D721Med (cell line): Measurements from ENCODE around the gene PDZD4.

Experiments
- DNase-seq: peaks from one replicate; pipeline ENCODE4 v3.0.0; 2011; ENCODE audit warnings: low spot score; ENCODE audit not compliant: insufficient read length
- FAIRE-seq: peaks from 2 replicates; lab custom pipeline; 2011; peaks lifted over from hg19 to GRCh38; lab: Jason Lieb, UNC
- TF ChIP-seq, protein P1 (sequence below): IDR thresholded peaks from 2 replicates; pipeline ENCODE4 v1.5.1; 2012; ENCODE audit warnings: mild to moderate bottlenecking, control low read depth; ENCODE audit not compliant: insufficient read depth; ENCODE audit errors: missing control alignments

Gene PDZD4, protein sequence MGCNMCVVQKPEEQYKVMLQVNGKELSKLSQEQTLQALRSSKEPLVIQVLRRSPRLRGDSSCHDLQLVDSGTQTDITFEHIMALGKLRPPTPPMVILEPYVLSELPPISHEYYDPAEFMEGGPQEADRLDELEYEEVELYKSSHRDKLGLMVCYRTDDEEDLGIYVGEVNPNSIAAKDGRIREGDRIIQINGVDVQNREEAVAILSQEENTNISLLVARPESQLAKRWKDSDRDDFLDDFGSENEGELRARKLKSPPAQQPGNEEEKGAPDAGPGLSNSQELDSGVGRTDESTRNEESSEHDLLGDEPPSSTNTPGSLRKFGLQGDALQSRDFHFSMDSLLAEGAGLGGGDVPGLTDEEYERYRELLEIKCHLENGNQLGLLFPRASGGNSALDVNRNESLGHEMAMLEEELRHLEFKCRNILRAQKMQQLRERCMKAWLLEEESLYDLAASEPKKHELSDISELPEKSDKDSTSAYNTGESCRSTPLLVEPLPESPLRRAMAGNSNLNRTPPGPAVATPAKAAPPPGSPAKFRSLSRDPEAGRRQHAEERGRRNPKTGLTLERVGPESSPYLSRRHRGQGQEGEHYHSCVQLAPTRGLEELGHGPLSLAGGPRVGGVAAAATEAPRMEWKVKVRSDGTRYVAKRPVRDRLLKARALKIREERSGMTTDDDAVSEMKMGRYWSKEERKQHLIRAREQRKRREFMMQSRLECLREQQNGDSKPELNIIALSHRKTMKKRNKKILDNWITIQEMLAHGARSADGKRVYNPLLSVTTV

DNA sequence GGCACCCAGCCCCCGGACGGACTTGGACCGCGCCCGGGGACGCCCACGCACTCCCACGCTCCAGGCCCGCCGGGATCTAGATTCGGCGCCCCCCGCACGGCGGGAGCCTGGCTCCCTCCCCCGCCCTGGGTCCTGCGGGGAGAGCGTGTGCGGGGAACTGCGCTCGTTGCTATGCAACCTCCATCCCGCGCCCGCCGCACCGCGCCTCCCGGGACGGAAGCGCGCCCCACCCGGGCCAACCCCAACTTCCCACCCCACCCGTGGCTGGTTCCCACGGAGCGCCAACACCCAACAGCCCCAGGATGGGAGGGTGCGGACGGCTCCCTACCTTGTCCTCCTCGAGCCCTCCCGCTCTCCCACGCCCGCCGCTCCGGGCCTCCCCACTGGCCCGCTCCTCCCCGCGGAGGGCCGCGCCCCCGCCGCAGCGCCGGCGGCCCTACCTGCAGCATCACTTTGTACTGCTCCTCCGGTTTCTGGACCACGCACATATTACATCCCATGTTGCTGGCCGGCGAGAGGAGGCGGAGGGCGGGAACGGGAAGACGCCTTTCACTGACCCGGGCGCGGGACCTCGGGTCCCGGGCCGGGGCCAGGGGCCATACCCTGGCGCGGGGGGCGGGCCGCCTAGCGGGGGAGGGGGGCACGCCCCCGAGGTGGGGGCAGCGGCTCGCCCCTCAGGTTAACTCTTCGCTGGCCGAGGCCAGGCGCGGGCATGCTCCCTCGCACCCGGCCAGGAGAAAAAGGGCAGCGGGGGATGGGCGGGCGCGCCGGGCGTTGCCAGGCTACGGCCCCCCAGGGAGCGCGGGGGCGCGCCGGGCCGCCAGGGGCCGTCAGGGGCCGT is at the start of gene PDZD4:
PDZD4 (minus strand) TSS at position 746 of the 841 bp plus-strand sequence; CDS start at position 500, 246 bp downstream.
- no peak for DNase-seq
- TF ChIP-seq, protein P1, sequence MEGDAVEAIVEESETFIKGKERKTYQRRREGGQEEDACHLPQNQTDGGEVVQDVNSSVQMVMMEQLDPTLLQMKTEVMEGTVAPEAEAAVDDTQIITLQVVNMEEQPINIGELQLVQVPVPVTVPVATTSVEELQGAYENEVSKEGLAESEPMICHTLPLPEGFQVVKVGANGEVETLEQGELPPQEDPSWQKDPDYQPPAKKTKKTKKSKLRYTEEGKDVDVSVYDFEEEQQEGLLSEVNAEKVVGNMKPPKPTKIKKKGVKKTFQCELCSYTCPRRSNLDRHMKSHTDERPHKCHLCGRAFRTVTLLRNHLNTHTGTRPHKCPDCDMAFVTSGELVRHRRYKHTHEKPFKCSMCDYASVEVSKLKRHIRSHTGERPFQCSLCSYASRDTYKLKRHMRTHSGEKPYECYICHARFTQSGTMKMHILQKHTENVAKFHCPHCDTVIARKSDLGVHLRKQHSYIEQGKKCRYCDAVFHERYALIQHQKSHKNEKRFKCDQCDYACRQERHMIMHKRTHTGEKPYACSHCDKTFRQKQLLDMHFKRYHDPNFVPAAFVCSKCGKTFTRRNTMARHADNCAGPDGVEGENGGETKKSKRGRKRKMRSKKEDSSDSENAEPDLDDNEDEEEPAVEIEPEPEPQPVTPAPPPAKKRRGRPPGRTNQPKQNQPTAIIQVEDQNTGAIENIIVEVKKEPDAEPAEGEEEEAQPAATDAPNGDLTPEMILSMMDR: no peak
- FAIRE-seq: no peak

DNA sequence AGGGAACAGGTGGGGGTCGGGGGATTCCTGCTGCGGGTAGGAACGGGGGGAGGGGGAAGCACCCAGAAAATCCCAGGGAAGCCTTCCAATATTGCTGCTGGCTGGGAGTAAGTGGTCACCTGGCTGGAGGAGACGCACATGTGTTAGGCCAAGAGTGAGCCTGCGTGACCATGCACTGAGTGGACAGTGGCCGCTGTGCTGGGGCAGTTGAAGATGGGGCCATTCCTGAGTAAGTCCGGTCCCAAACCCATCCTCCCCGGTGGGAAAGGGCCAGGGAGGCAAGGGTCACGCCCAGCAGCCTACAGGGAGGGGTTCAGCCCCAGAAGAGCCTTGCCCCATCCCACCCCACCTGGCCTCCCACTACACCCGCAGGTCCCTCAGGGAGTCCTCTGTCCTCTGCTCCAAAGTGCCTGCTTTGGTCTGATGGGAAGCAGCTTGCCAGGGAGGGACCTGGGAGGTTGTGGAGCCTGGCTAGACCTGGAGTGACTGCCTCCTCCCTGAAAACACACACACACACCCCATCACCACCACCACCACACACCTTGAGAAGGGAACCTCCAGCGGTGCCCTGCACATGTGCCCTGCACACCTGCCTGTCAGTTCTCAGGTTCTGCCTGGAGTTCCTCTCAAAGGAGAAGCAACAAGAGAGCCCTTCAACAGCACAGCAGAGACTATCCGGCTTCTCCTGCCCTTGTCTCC is 49.5 kb upstream of the PDZD4 start:
- TF ChIP-seq, protein P1: no peak
- FAIRE-seq (no peak), DNase-seq (no peak)

DNA sequence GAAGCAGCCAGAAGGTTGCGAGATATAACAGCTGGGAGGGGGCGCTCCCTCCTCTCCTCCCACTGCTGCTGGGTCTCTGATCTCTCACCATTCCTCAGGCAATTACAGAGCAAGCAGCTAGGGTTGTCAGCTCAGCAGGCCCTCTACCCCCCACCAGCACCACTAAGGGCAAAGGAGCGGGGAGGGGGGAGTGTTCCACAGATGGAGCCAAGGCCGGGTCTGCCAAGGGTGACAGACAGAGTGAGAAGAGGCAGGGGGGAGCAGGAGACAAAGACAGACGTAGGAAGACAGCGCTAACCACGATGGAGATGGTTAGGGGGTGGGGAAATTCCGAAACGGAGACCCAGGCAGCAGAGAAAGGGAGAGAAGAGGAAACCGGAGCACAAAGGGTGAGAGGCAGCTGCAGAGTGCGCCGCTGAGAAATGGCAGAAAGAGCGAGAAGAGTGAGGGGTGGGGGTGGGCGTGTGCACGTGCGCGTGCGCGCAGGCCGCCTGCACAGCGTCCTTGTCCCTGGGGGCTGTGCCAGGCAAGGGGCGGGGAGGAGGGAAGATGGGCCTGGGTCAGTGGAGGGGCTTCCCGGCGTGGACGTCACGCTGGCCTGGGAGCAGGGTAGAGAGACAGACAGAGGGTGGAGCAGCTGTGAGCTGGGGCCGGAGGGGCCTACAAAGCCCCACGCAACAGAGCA is 48.8 kb upstream of the PDZD4 start:
- DNase-seq: no peak
- TF ChIP-seq, protein P1: no peak
- no peak for FAIRE-seq

DNA sequence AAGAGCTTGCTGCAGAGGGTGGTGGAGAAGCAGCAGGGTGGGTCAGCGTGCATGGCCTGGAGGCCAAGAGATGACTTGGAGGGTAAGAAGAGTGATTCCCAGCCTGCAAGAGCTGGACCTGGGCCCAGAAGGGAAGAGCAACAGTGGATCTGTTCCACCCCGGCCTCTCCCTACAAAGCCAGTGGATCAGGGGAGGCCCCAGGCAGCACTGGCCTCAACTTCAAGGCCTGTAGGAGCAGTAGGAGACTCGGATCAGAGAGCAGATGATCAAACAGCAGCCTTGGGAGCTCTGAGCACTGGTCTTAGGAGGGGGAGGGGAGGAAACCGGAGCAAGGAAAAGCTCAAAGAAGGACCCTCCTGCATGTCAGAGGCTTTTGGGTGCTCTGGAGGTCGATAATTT is 48.0 kb upstream of the PDZD4 start:
- FAIRE-seq (no peak), DNase-seq (no peak)
- TF ChIP-seq, protein P1: no peak

DNA sequence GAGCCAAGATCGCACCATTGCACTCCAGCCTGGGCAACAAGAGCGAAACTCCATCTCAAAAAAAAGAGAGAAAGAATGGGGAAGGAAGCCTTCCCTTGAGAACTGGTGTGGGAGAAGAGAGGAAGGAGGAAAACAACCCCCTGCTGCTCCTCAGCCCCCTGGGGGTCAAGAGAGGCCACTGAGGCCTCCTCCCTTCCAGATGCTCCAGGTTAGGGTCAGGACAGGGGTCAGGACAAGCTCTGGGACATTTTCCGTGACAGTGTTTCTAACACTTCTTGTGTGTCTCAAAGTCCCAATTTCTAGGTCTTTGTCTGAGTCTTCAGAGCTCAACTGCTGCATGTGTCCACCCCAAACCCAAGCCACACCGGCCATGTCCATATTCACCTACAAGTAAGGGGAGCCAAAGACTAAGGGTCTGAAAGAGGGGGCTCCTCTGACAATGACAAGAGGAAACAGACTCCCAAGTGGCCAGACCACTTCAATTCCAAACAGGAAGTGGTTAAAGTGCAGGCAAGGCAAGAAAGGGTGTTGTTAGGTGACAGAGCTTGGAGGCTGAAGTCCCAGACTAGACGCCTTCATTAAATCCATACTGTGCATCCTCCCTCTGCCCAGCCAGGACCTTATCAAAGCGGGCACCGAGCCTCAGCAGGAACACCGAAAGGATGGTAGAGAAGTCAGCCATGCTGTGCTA is 47.4 kb upstream of the PDZD4 start:
- DNase-seq (no peak), FAIRE-seq (no peak)
- TF ChIP-seq, protein P1: no peak
